Inferior parietal cortex (tissue), 1 donor: Measurements from ENCODE around the gene HMGCR.
"Not testable (repeated sequence)": the region's sequence is repeated elsewhere in the genome, so short reads cannot be mapped to it uniquely, and the experiment has no call there.

Source experiments
- DNase-seq: peaks from one replicate; pipeline ENCODE4 v3.0.0-alpha.2; 2016; ENCODE audit errors: extremely low spot score

HMGCR gene

GRCh38 chr5:75336615-75337336 lies at the start of gene HMGCR:
HMGCR (plus strand) TSS chr5:75337220; CDS start chr5:75342606, 5,386 bp downstream.
- peak; percentile 99 for DNase-seq

GRCh38 chr5:75291844-75292243 lies 45.2 kb upstream of the HMGCR start:
- not testable (repeated sequence) for DNase-seq

- DNase-seq = no peak
These were observed 36.9 kb upstream of the HMGCR start for GRCh38 chr5:75300084-75300483.

- no peak for DNase-seq
These were observed 33.6 kb upstream of the HMGCR start for GRCh38 chr5:75303419-75303818.

- DNase-seq = not testable (repeated sequence)
These were observed 32.5 kb upstream of the HMGCR start for GRCh38 chr5:75304486-75304885.

- no peak for DNase-seq
These were observed 30.3 kb upstream of the HMGCR start for GRCh38 chr5:75306746-75307145.

- no peak for DNase-seq
These were observed 26.8 kb upstream of the HMGCR start for GRCh38 chr5:75310212-75310611.

- DNase-seq = not testable (repeated sequence)
These were observed 17.9 kb upstream of the HMGCR start for GRCh38 chr5:75319148-75319547.

GRCh38 chr5:75319638-75320037 lies 17.4 kb upstream of the HMGCR start:
- DNase-seq = no peak

- DNase-seq = no peak
These were observed 16.6 kb upstream of the HMGCR start for GRCh38 chr5:75320371-75320770.

GRCh38 chr5:75322066-75322465 lies 15.0 kb upstream of the HMGCR start:
- no peak for DNase-seq

GRCh38 chr5:75324791-75325190 lies 12.2 kb upstream of the HMGCR start:
- DNase-seq = no peak

GRCh38 chr5:75325242-75325641 lies 11.8 kb upstream of the HMGCR start:
- no peak for DNase-seq

- DNase-seq = no peak
These were observed 6.6 kb upstream of the HMGCR start for GRCh38 chr5:75330404-75330803.

- DNase-seq = no peak
These were observed 5.6 kb upstream of the HMGCR start for GRCh38 chr5:75331095-75332090.

GRCh38 chr5:75333759-75334158 lies 3.3 kb upstream of the HMGCR start:
- not testable (repeated sequence) for DNase-seq

- not testable (repeated sequence) for DNase-seq
These were observed 2.6 kb upstream of the HMGCR start for GRCh38 chr5:75334413-75334812.

GRCh38 chr5:75335486-75335885 lies 1.5 kb upstream of the HMGCR start:
- DNase-seq = no peak

- peak; percentile 59 for DNase-seq
These were observed 937 bp upstream of the HMGCR start for GRCh38 chr5:75335952-75336614.

GRCh38 chr5:75337366-75338021 lies 474 bp downstream of the HMGCR start:
- DNase-seq = peak; percentile 15

GRCh38 chr5:75338408-75338807 lies 1.4 kb downstream of the HMGCR start:
- no peak for DNase-seq
